ENCODE data around the gene KCNJ3.
"Not testable (repeated sequence)": the region's sequence is repeated elsewhere in the genome, so short reads cannot be mapped to it uniquely, and the experiment has no call there.

KCNJ3 gene

DNA sequence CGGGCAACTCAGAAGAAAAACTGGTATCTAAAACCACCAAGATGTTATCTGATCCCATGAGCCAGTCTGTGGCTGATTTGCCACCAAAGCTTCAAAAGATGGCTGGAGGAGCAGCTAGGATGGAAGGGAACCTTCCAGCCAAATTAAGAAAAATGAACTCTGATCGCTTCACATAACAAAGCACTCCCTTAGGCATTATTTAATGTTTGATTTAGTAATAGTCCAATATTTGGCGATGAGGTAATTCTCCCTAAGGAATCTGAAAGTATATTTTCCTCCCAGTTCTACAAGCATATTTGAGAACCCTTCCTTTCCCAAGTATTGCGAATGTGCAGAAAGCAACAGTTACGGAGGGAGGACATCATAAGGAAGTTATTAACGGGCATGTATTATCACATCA lies 156.6 kb downstream of the KCNJ3 start:
- DNase-seq (ENCODE audit: extremely low read depth, low read depth), result no peak
- TF ChIP-seq, protein P1, sequence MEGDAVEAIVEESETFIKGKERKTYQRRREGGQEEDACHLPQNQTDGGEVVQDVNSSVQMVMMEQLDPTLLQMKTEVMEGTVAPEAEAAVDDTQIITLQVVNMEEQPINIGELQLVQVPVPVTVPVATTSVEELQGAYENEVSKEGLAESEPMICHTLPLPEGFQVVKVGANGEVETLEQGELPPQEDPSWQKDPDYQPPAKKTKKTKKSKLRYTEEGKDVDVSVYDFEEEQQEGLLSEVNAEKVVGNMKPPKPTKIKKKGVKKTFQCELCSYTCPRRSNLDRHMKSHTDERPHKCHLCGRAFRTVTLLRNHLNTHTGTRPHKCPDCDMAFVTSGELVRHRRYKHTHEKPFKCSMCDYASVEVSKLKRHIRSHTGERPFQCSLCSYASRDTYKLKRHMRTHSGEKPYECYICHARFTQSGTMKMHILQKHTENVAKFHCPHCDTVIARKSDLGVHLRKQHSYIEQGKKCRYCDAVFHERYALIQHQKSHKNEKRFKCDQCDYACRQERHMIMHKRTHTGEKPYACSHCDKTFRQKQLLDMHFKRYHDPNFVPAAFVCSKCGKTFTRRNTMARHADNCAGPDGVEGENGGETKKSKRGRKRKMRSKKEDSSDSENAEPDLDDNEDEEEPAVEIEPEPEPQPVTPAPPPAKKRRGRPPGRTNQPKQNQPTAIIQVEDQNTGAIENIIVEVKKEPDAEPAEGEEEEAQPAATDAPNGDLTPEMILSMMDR (IDR thresholded peaks at IDR 0.05; ENCODE audit: low read depth, low read length), result no peak

DNA sequence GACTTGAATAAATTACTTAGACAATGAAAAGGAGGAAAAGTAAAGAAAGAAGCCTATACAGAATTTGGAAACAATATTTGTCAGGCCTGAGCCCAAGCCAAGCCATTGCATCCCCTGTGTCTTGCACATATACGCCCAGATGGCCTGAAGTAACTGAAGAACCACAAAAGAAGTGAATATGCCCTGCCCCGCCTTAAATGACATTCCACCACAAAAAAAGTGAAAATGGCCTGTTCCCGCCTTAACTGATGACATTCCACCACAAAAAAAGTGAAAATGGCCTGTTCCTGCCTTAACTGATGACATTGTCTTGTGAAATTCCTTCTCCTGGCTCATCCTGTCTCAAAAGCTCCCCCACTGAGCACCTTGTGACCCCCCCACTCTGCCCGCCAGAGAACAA lies 168.7 kb downstream of the KCNJ3 start:
- not testable (repeated sequence) for DNase-seq (ENCODE audit: extremely low read depth, low read depth)

DNA sequence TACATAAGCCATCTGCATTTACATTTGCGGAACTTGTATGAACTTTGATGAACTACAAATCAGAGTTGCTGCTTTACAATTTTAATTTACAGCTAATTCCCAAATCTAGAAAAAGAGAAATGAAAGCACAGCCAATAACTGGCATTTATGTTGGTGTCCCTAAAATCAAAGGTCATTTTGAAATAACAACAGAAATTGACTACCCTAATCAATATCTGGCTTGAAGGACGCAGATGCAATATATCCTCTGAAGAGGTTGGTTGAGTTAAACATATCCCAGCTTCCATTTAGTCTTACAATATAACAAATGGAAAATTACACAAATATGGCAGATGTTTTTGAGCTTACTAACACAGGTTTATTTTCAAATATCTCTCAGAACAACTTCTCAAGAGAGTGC lies 177.5 kb downstream of the KCNJ3 start:
- DNase-seq (ENCODE audit: extremely low read depth, low read depth), result no peak
- TF ChIP-seq, protein P1 (IDR thresholded peaks at IDR 0.05; ENCODE audit: low read depth, low read length), result no peak

DNA sequence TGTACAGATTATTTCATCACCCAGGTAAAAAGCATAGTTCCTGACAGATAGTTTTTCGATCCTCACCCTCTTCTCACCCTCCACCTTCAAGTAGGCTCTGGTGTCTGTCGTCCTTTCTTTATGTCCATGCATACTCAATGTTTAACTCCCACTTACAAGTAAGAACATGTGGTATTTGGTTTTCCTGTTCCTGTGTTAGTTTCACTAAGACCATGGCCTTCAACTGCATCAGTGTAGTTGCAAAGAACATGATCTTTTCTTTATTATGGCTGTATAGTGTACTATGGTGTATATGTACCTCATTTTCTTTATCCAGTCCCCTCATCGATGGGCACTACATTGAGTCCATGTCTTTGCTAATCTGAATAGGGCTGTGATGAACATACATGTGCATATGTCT lies 184.2 kb downstream of the KCNJ3 start:
- TF ChIP-seq, protein P1 (IDR thresholded peaks at IDR 0.05; ENCODE audit: low read depth, low read length), result no peak
- no peak for DNase-seq (ENCODE audit: extremely low read depth, low read depth)

DNA sequence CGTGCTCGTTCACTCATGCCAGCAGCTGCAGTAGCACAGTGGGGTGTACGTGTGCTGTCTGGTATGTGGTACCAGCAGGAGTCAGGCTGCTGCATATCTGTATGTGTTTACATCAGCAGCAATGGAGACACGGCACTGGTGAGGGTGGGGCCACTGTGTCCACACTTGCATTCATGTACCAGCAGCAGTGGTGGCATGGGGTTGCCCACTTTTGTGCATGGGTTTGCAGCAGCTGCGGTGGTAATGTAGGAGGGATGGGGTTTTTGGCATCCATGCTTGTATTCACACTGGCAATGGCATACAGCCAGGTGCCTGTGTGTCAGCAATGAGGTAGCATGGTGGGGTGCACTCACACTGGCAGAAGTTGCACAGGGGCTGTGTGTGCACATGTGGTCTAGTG lies 187.8 kb downstream of the KCNJ3 start:
- no peak for DNase-seq (ENCODE audit: extremely low read depth, low read depth)
- TF ChIP-seq, protein P1 (IDR thresholded peaks at IDR 0.05; ENCODE audit: low read depth, low read length), result no peak

DNA sequence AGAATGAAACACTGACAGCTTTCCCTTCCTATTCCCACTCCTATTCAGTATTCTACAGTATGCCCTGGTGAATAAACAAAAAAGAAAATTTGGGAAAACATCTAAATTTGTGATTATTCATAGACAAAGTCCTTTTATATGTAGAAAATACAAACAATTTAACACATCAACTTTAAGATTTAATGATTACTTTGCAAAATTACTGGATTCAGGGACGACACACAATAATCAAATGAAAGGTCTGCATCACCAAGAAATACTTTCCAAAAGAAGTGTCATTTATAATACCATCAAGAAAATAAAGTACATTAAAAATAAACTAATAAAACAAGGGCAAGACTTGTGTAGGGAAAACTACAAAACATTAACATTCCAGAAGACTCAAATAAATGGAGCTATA lies 199.8 kb downstream of the KCNJ3 start:
- no peak for DNase-seq (ENCODE audit: extremely low read depth, low read depth)
- TF ChIP-seq, protein P1 (IDR thresholded peaks at IDR 0.05; ENCODE audit: low read depth, low read length), result no peak

DNA sequence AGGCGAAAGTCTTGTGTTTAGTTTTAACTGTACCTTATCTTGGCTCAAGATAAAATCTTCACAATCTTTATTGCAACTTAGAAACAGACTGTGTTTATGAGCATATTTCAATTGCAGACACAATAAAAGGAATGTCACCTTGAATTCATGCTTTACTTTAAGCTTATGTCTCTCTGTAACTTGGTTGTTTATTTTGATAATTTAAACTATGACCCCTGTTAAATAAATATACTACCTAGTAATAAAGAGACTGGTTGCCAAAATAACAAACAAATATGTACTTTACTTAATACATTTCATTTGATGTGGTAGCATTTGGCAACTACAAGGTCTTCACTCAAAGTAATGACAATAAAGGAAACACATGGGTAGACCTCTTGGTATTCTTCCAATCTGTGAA lies 202.6 kb downstream of the KCNJ3 start:
- DNase-seq (ENCODE audit: extremely low read depth, low read depth), result no peak
- TF ChIP-seq, protein P1 (IDR thresholded peaks at IDR 0.05; ENCODE audit: low read depth, low read length), result no peak

All from AG09319 (cell line).